ENCODE results near the gene FMN1. TPM values are rescaled to one million over a fixed set of nuclear protein-coding genes. Genes with fewer than 3 reads are reported as not detected.

The FMN1 gene
- total and polyA plus RNA-seq, 2 experiments from 2014 or later: 0.53 to 1.8 TPM

DNA sequence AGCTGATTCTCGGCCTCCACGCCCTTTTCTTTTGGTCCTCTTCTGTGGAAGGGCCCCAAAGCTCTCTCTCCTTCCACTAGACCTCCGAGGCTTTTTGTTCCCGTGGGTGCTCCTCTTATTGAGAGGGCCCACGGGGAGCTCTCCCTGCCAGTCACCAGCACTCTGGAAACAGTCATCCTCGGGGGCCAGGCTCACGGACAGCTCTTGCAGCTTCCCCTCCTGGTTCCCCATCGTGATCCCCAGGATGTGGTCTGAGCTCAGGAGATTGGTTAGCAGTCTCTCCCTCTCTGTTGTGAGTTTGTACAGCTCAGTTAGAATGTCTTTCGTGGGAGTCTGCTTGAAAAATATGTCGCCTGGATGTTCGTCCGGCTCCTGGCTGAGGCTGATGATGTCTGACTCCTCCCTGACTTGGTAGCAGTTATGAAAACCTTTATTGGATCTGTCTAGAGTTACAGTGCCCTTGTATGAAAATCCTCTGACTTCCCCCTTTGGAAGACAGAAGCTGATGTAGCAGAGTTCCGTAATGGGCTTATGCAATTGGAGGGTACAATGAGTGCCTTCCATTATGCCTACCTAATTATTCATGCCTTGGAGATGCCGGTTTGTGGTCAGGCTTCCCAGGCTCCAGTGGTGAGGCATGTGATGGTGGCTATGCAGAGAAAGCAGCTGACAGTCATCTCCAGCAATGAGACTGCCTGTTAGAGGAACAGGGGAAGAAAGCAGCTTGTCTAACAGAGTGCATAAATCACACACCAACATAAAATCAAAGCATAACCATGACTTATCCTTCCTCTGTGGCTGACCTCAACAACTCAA lies 40.0 kb downstream of the FMN1 start:
- TF ChIP-seq, protein P1, sequence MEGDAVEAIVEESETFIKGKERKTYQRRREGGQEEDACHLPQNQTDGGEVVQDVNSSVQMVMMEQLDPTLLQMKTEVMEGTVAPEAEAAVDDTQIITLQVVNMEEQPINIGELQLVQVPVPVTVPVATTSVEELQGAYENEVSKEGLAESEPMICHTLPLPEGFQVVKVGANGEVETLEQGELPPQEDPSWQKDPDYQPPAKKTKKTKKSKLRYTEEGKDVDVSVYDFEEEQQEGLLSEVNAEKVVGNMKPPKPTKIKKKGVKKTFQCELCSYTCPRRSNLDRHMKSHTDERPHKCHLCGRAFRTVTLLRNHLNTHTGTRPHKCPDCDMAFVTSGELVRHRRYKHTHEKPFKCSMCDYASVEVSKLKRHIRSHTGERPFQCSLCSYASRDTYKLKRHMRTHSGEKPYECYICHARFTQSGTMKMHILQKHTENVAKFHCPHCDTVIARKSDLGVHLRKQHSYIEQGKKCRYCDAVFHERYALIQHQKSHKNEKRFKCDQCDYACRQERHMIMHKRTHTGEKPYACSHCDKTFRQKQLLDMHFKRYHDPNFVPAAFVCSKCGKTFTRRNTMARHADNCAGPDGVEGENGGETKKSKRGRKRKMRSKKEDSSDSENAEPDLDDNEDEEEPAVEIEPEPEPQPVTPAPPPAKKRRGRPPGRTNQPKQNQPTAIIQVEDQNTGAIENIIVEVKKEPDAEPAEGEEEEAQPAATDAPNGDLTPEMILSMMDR (IDR thresholded peaks at IDR 0.05; ENCODE audit: low read depth, low read length): no peak
- Histone ChIP-seq H3K4me1 (ENCODE audit: low read depth) (peaks cover 9% of the 10 kb centered on the region), H3K27ac (no peak overlapping the region), H3K4me3 (no peak overlapping the region), H3K9me3 (ENCODE audit: low read depth) (no peaks in the 10 kb centered on the region), H3K36me3 (no peaks in the 10 kb centered on the region), H3K27me3 (no peaks in the 10 kb centered on the region)
- DNase-seq (ENCODE audit: low read depth in 1 of 2, low spot score in 1 of 2): peak in 1 of 2 donors; percentile 52

DNA sequence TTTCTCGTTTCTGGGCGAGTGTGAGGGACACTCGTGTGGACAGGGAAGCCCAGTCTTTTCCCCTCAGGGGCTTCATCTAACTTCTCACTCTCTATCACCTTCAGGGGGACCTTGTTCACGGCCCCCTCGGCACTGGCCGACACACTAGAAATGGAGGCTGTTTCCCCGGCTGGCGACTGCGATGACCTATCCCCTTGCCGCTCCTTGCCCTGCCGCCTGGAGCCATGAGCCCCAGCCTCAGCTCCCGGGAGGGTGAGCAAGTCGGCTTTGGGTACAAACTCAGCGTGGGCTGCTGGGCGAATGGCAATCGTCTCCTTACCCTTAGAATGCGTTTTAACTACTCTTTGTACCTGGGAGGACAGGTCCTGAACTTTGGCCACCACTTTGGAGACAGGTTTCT lies 41.0 kb downstream of the FMN1 start:
- H3K4me3 ChIP-seq: no peak overlapping the region
- no peaks in the 10 kb centered on the region for H3K27me3 ChIP-seq
- no peaks in the 10 kb centered on the region for H3K9me3 ChIP-seq (ENCODE audit: low read depth)
- peaks cover 9% of the 10 kb centered on the region for H3K4me1 ChIP-seq (ENCODE audit: low read depth)
- DNase-seq (ENCODE audit: low read depth in 1 of 2, low spot score in 1 of 2): no peak
- H3K27ac ChIP-seq: no peak overlapping the region
- TF ChIP-seq, protein P1 (IDR thresholded peaks at IDR 0.05; ENCODE audit: low read depth, low read length): no peak
- no peaks in the 10 kb centered on the region for H3K36me3 ChIP-seq

DNA sequence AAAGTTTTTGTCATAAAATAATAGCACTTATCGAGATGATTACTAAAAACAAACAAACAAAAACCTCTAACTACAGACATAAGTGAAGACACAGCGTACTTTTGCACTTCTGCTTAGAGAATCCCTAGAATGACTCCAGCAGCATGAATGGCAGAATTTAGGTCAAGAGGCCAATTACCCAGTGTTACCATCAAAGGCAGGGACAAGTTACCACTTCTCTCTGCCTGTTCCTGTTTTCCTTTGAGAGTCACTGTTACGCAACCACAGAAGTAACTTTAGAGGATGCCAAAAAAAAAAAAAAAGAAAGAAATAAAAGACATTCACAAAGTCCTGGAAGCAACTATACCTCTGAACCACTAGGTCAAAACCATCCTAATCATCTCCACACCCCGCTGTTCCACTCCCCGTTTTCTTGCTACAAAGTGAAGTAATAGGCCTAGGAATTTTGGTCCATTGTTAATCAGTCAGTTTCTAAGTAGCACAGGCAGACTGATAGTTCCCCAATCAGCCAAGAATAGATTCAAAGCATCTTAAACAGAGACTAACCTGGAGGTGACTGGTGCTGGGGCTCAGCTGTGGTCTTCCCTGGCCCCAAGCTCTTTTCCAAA lies 41.9 kb downstream of the FMN1 start:
- peaks cover 9% of the 10 kb centered on the region for H3K4me1 ChIP-seq (ENCODE audit: low read depth)
- H3K4me3 ChIP-seq: no peak overlapping the region
- TF ChIP-seq, protein P1 (IDR thresholded peaks at IDR 0.05; ENCODE audit: low read depth, low read length): no peak
- no peaks in the 10 kb centered on the region for H3K27me3 ChIP-seq
- peak in 1 of 2 donors; percentile 34 for DNase-seq (ENCODE audit: low read depth in 1 of 2, low spot score in 1 of 2)
- H3K27ac ChIP-seq: no peak overlapping the region
- no peaks in the 10 kb centered on the region for H3K9me3 ChIP-seq (ENCODE audit: low read depth)
- no peaks in the 10 kb centered on the region for H3K36me3 ChIP-seq

DNA sequence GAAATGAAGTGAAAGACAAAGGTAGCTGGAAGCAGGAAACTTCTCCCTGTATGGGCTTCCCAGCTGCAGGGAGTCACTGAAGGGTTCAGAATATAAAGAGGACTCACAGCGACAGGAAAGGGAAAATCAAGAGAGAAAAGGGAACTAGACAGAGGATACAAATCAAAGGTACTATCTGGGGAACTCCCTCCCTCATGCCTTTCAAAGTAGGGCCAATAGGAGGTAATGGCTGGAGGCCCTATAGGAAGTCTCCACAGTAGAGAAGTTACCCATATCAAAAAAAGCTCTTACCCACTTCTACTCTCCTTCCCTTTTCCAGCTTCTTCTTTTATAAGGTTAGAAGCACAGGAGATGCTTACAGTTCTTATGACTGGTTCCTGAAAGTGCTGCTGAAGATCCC lies 43.5 kb downstream of the FMN1 start:
- Histone ChIP-seq H3K4me3 (no peak overlapping the region), H3K36me3 (no peaks in the 10 kb centered on the region), H3K4me1 (ENCODE audit: low read depth) (peaks cover 9% of the 10 kb centered on the region), H3K9me3 (ENCODE audit: low read depth) (no peaks in the 10 kb centered on the region), H3K27me3 (no peaks in the 10 kb centered on the region), H3K27ac (no peak overlapping the region)
- no peak for DNase-seq (ENCODE audit: low read depth in 1 of 2, low spot score in 1 of 2)
- TF ChIP-seq, protein P1 (IDR thresholded peaks at IDR 0.05; ENCODE audit: low read depth, low read length): no peak

DNA sequence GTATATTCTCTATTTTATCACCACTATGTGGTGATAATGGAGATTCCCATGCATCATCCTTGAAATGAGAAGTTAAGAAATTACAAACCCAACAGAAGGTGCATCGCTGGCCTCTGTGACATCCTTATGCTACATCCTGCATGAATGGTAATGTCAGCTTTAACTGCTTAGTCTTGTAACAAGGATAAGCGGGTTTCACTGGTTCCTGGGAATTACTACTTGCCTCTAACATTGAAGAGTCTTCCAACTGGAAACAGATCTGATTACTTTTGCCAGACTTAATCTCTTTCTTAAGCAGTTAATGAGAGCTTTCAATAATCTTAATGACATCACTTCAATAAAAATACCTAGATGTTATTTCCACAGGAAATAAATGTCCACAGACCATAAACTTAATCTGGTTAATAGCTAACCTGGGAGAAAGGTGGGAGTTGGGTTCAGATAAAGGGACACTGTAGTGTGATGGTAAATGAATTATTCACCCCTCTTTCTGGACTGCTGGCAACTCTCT lies 44.0 kb downstream of the FMN1 start:
- H3K4me3 ChIP-seq: no peak overlapping the region
- H3K9me3 ChIP-seq (ENCODE audit: low read depth): no peaks in the 10 kb centered on the region
- DNase-seq (ENCODE audit: low read depth in 1 of 2, low spot score in 1 of 2): no peak
- H3K27me3 ChIP-seq: no peaks in the 10 kb centered on the region
- TF ChIP-seq, protein P1 (IDR thresholded peaks at IDR 0.05; ENCODE audit: low read depth, low read length): no peak
- peaks cover 9% of the 10 kb centered on the region for H3K4me1 ChIP-seq (ENCODE audit: low read depth)
- no peak overlapping the region for H3K27ac ChIP-seq
- no peaks in the 10 kb centered on the region for H3K36me3 ChIP-seq

Measured in cardiac muscle cell (in vitro differentiated cells and primary cell).